ENCODE results near the gene SCRT2.

The SCRT2 gene

GRCh38 chr20:669573-669972 is 6.0 kb downstream of the SCRT2 start:
- no peak for DNase-seq

GRCh38 chr20:668638-669037 is 7.0 kb downstream of the SCRT2 start:
- DNase-seq: no peak

GRCh38 chr20:668050-668449 is 7.6 kb downstream of the SCRT2 start:
- no peak for DNase-seq

- peak; percentile 33 for DNase-seq
These were observed 8.1 kb downstream of the SCRT2 start for GRCh38 chr20:667351-668034.

GRCh38 chr20:666877-667276 is 8.7 kb downstream of the SCRT2 start:
- DNase-seq: no peak

GRCh38 chr20:665276-665675 is 10.3 kb downstream of the SCRT2 start:
- no peak for DNase-seq

GRCh38 chr20:664576-664975 is 11.0 kb downstream of the SCRT2 start:
- DNase-seq: no peak

GRCh38 chr20:664151-664550 is 11.5 kb downstream of the SCRT2 start:
- no peak for DNase-seq

GRCh38 chr20:663315-664090 is 12.1 kb downstream of the SCRT2 start:
- DNase-seq: no peak

- DNase-seq: no peak
These were observed 13.1 kb downstream of the SCRT2 start for GRCh38 chr20:662277-663192.

- DNase-seq: no peak
These were observed 13.9 kb downstream of the SCRT2 start for GRCh38 chr20:661474-662270.

- no peak for DNase-seq
These were observed 16.8 kb downstream of the SCRT2 start for GRCh38 chr20:658731-659291.

- DNase-seq: no peak
These were observed 17.4 kb downstream of the SCRT2 start for GRCh38 chr20:658202-658601.

GRCh38 chr20:655726-656624 is 19.6 kb downstream of the SCRT2 start:
- DNase-seq: no peak

- DNase-seq: no peak
These were observed 21.2 kb downstream of the SCRT2 start for GRCh38 chr20:654417-654750.

GRCh38 chr20:653590-654416 is 21.8 kb downstream of the SCRT2 start:
- DNase-seq: no peak

- peak; percentile 36 for DNase-seq
These were observed 22.5 kb downstream of the SCRT2 start, which contains the start of gene SRXN1 for GRCh38 chr20:653110-653589. TSS of gene SRXN1 (minus strand) at chr20:653200. CDS start at chr20:653185, 15 bp downstream.

- no peak for DNase-seq
These were observed 22.9 kb downstream of the SCRT2 start for GRCh38 chr20:652615-653109.

GRCh38 chr20:651713-652614 is 23.6 kb downstream of the SCRT2 start:
- no peak for DNase-seq
